Measurements from ENCODE around the gene IGF2BP2. TPM values are rescaled to one million over a fixed set of nuclear protein-coding genes. Genes with fewer than 3 reads are reported as not detected.
A peak's percentile ranks its signal among the peaks of the same experiment; 100 is the strongest.

IGF2BP2 gene
- total RNA-seq, 1 experiment from 2014 or later, result 97.8 TPM

- peaks cover 49% of the 10 kb centered on the region for H3K4me1 ChIP-seq (ENCODE audit: control insufficient read depth, insufficient read depth, low read length)
- no peaks in the 10 kb centered on the region for H3K36me3 ChIP-seq (ENCODE audit: control insufficient read depth, insufficient read depth, low read length)
- ChIA-PET POLR2A (interaction anchor here (0.9 kb wide), 1 partner anchor 25 kb away, joined by 4 read pairs; no protein-coding TSS in a partner anchor), CTCF (no interaction called here)
- no peaks in the 10 kb centered on the region for H3K27me3 ChIP-seq (ENCODE audit: control insufficient read depth, insufficient read depth, low read length)
- in situ Hi-C loops (cut with HindIII; ENCODE audit: low pct_unique_long_range_greater_than_20kb, low sequenced_read_pairs), result no loop called here
- intact Hi-C loops (cut with micrococcal nuclease; ENCODE audit: unreplicated experiment), result no loop called here
- TF ChIP-seq SIN3A (IDR thresholded peaks at IDR 0.05; ENCODE audit: borderline replicate concordance, insufficient read depth, low read depth, low read length), result no peak
- TF ChIP-seq CTCF (IDR thresholded peaks at IDR 0.05), result no peak
- TF ChIP-seq POLR2AphosphoS5 (IDR thresholded peaks at IDR 0.05; ENCODE audit: low read depth, low read length), result no peak
- DNase-seq (ENCODE audit: low read depth, low spot score), result no peak
- no peak overlapping the region for H3K4me3 ChIP-seq (ENCODE audit: low read depth in 2 of 2, low read length in 2 of 2)
- no TSS peak for BruUV-seq (replicated peaks)
- ATAC-seq, result no peak
- no peaks in the 10 kb centered on the region for H3K9me3 ChIP-seq (ENCODE audit: control insufficient read depth, insufficient read depth, low read depth, low read length)
- H3K27ac ChIP-seq (ENCODE audit: low read length), result no peak overlapping the region
These were observed 26.6 kb downstream of the IGF2BP2 start for GRCh38 chr3:185797993-185798830.

GRCh38 chr3:185797108-185797881, 27.5 kb downstream of the IGF2BP2 start:
- Histone ChIP-seq H3K27ac (ENCODE audit: low read length) (peak overlapping the region; percentile 70; the same call in 1 of the 2 replicates), H3K36me3 (ENCODE audit: control insufficient read depth, insufficient read depth, low read length) (no peaks in the 10 kb centered on the region), H3K4me1 (ENCODE audit: control insufficient read depth, insufficient read depth, low read length) (peaks cover 49% of the 10 kb centered on the region), H3K4me3 (ENCODE audit: low read depth in 2 of 2, low read length in 2 of 2) (peak overlapping the region in 1 of 2 experiments; percentile 6; a peak in 1 of 4 replicates), H3K27me3 (ENCODE audit: control insufficient read depth, insufficient read depth, low read length) (no peaks in the 10 kb centered on the region), H3K9me3 (ENCODE audit: control insufficient read depth, insufficient read depth, low read depth, low read length) (no peaks in the 10 kb centered on the region)
- POLR2A ChIA-PET, result interaction anchor here (0.6 to 1.0 kb wide), 2 partner anchors 140 to 1879 kb away, joined by 4 to 11 read pairs; partner anchors contain the start of gene TRA2B
- intact Hi-C loops (cut with micrococcal nuclease; ENCODE audit: unreplicated experiment) (no loop called here), in situ Hi-C loops (cut with HindIII; ENCODE audit: low pct_unique_long_range_greater_than_20kb, low sequenced_read_pairs) (no loop called here)
- TF ChIP-seq POLR2AphosphoS5 (IDR thresholded peaks at IDR 0.05; ENCODE audit: low read depth, low read length) (no peak), TCF7L2 (IDR thresholded peaks at IDR 0.05; ENCODE audit: low read depth, low read length) (no peak; the same call in 1 of the 2 replicates), SIN3A (IDR thresholded peaks at IDR 0.05; ENCODE audit: borderline replicate concordance, insufficient read depth, low read depth, low read length) (no peak), CTCF (IDR thresholded peaks at IDR 0.05) (no peak), REST (IDR thresholded peaks at IDR 0.05; ENCODE audit: insufficient read depth in 1 of 2, low read depth in 2 of 2, low read length in 1 of 2) (no peak)
- DNase-seq (ENCODE audit: low read depth, low spot score), result no peak
- CTCF ChIA-PET, result interaction anchor here (0.6 kb wide), 2 partner anchors 18 to 120 kb away, joined by 3 read pairs; no protein-coding TSS in a partner anchor
- peak; percentile 62 for ATAC-seq
- no TSS peak for BruUV-seq (replicated peaks)
